ENCODE measurements around the gene VPS39.

VPS39 gene

DNA sequence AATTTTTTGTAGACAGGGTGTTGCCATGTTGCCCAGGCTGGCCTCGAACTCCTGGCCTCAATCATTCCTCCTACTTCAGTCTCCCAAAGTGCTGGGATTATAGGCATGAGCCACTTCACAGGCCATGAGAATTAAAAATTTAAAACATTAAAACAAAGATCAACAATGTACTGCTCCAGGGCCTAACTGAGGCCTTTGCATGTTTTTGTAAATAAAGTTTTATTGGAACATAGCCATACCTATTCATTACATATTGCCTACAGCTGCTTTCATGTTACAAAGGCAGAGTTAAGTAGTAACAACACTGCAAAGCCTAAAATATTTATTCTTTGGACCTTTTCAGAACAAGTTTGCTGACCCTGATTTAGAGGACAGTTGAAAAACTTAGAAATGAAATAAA lies 9.6 kb downstream of the VPS39 start:
- no peak for DNase-seq (ENCODE audit: extremely low read depth, insufficient read length)
- Histone ChIP-seq H3K36me3 (ENCODE audit: control insufficient read depth, insufficient read depth, low read length) (peaks cover 4% of the 10 kb centered on the region), H3K4me3 (replicated peaks; ENCODE audit: low read depth, low read length) (no peak overlapping the region), H3K27me3 (replicated peaks; ENCODE audit: control insufficient read depth, insufficient read depth, low read length) (no peaks in the 10 kb centered on the region)
- TF ChIP-seq, protein P1, sequence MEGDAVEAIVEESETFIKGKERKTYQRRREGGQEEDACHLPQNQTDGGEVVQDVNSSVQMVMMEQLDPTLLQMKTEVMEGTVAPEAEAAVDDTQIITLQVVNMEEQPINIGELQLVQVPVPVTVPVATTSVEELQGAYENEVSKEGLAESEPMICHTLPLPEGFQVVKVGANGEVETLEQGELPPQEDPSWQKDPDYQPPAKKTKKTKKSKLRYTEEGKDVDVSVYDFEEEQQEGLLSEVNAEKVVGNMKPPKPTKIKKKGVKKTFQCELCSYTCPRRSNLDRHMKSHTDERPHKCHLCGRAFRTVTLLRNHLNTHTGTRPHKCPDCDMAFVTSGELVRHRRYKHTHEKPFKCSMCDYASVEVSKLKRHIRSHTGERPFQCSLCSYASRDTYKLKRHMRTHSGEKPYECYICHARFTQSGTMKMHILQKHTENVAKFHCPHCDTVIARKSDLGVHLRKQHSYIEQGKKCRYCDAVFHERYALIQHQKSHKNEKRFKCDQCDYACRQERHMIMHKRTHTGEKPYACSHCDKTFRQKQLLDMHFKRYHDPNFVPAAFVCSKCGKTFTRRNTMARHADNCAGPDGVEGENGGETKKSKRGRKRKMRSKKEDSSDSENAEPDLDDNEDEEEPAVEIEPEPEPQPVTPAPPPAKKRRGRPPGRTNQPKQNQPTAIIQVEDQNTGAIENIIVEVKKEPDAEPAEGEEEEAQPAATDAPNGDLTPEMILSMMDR (IDR thresholded peaks at IDR 0.05; ENCODE audit: insufficient read depth, low read length, poor library complexity, severe bottlenecking), result no peak

DNA sequence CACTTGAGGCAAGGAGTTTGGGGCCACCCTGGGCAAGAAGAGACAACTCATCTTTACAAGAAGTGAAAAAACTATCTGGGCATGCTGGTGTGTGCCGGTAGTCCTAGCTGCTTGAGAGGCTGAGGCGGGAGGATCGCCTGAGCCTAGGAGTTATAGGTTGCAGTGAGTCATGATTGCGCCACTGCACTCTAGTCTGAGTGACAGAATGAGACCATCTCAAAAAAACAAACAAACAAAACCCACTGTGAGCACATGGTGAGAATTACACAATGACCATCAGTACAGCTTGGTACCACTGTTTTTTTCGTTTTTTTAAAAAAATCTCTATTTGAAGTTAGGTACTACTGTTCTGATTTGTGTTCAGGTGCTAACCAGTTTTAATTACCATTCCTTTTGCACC lies 13.6 kb downstream of the VPS39 start:
- no peak for DNase-seq (ENCODE audit: extremely low read depth, insufficient read length)
- no peak overlapping the region for H3K4me3 ChIP-seq (replicated peaks; ENCODE audit: low read depth, low read length)

DNA sequence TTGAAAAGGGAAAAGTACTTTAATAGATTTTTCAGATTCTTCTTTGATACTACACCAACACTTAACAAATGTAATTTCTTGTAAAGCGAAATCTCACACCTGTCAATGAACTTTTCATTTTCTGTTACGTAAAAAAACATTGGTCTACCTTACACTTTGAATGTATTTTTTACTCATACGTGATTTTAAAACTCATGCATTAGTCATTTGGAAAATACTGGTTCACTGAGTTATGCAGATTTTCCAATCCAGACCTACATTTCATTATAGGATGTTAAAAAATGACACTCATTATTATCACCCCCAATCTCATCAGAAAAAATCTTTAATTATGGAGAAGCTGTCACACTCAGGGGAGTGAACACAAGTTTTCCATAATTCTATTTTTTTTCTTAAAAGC lies 14.7 kb downstream of the VPS39 start:
- Histone ChIP-seq H3K27me3 (replicated peaks; ENCODE audit: control insufficient read depth, insufficient read depth, low read length) (no peaks in the 10 kb centered on the region), H3K4me3 (replicated peaks; ENCODE audit: low read depth, low read length) (no peak overlapping the region), H3K36me3 (ENCODE audit: control insufficient read depth, insufficient read depth, low read length) (peaks cover 3% of the 10 kb centered on the region)
- peak; percentile 17 for DNase-seq (ENCODE audit: extremely low read depth, insufficient read length)
- TF ChIP-seq, protein P1 (IDR thresholded peaks at IDR 0.05; ENCODE audit: insufficient read depth, low read length, poor library complexity, severe bottlenecking), result no peak

More for the DNA sequence above, 13.6 kb downstream of the VPS39 start:
- H3K36me3 ChIP-seq (ENCODE audit: control insufficient read depth, insufficient read depth, low read length), result peaks cover 4% of the 10 kb centered on the region
- no peaks in the 10 kb centered on the region for H3K27me3 ChIP-seq (replicated peaks; ENCODE audit: control insufficient read depth, insufficient read depth, low read length)
- TF ChIP-seq, protein P1 (IDR thresholded peaks at IDR 0.05; ENCODE audit: insufficient read depth, low read length, poor library complexity, severe bottlenecking), result no peak

DNA sequence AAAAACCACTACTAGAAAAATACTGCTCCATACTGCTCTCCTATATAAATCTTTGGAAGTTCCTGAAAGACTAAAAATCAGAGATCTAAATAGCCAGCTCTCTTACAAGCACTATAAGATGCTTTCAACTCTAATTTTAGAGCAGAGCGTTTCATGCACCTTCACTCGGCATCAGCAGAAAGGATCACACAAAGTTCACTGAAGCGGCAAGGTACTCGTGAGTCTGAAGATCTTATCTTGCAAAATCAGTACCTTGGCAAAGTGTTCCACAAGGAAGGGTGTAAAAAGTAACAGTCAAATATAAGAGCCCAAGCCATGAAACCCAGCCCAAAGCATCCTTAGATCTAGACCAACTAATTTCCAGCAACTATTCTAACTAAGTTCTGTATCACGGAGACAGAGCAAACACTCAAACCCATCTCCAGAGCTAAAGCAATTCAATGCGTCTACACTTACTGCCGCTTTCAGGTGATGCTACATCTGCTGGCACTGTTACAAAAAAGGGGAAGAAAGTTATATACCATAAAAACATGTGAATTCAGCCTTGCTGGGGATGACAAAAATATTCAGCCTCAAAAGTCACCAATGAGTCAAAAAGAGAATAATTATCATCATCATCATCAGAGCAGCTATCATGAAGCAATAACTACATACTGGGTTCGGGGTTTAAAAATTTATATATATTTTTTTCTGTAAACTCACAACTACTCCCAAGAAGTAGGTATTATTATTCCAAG lies 16.3 kb downstream of the VPS39 start:
- Histone ChIP-seq H3K36me3 (ENCODE audit: control insufficient read depth, insufficient read depth, low read length) (peaks cover 6% of the 10 kb centered on the region), H3K4me3 (replicated peaks; ENCODE audit: low read depth, low read length) (no peak overlapping the region; the same call in 1 of the 2 replicates), H3K27me3 (replicated peaks; ENCODE audit: control insufficient read depth, insufficient read depth, low read length) (no peaks in the 10 kb centered on the region)
- TF ChIP-seq, protein P1 (IDR thresholded peaks at IDR 0.05; ENCODE audit: insufficient read depth, low read length, poor library complexity, severe bottlenecking), result no peak
- peak; percentile 57 for DNase-seq (ENCODE audit: extremely low read depth, insufficient read length)

DNA sequence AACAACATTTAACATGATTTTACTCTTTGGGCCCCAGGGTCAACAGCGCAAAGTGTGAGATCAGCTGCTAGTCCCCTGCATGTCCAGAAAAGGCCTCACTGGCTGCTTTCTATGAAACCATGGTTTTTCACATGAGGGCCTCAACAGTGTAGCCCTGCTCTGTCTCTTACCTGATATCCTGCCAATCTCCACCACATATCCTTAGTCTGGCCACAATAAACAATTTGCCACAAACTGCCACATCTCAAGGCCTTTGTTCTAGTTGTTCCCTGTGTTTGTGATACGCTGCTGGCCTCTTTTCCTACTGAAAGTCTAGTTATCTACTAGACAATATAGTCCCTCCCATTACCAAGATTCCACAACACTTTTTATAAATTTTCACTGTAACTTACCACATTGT lies 17.7 kb downstream of the VPS39 start:
- no peaks in the 10 kb centered on the region for H3K27me3 ChIP-seq (replicated peaks; ENCODE audit: control insufficient read depth, insufficient read depth, low read length)
- peaks cover 6% of the 10 kb centered on the region for H3K36me3 ChIP-seq (ENCODE audit: control insufficient read depth, insufficient read depth, low read length)
- no peak for DNase-seq (ENCODE audit: extremely low read depth, insufficient read length)
- H3K4me3 ChIP-seq (replicated peaks; ENCODE audit: low read depth, low read length), result no peak overlapping the region
- TF ChIP-seq, protein P1 (IDR thresholded peaks at IDR 0.05; ENCODE audit: insufficient read depth, low read length, poor library complexity, severe bottlenecking), result no peak
